OCI-LY7 (cell line): ENCODE results near the gene LIPE. TPM values are rescaled to one million over a fixed set of nuclear protein-coding genes. Genes with fewer than 3 reads are reported as not detected.

Source experiments
- BruUV-seq: library from RNA; stranded (reverse); fragments of 400-500 nt; replicated peaks from 2 replicates; lab custom pipeline; 2021; lab: Mats Ljungman, UMichigan
- CTCF ChIA-PET: fragments of 300-600 bp; sonication (Branson Sonifier 250); formaldehyde crosslinking; loops from one replicate; lab custom pipeline; 2022; ENCODE audit warnings: antibody characterized with exemption; ENCODE audit not compliant: unreplicated experiment; lab: Charles Lee
- POLR2A ChIA-PET: fragments of 300-600 bp; sonication (Branson Sonifier 250); formaldehyde crosslinking; loops from one replicate; lab custom pipeline; 2022; ENCODE audit warnings: antibody characterized with exemption; lab: Charles Lee
- DNase-seq: peaks from one replicate; pipeline ENCODE4 v3.0.0-alpha.2; 2015; ENCODE audit warnings: low spot score
- H2AFZ ChIP-seq: fragments of 200-600 bp; sonication (generic), shearing (Covaris generic); 2 replicates; pipeline ENCODE4 v1.6.1; 2014; ENCODE audit warnings: mild to moderate bottlenecking, antibody characterized with exemption, low read length, moderate library complexity
- H3K27ac ChIP-seq: fragments of 200-600 bp; sonication (generic); 2 replicates; pipeline ENCODE4 v1.5.1; 2014; ENCODE audit warnings: mixed run types, low read depth, mild to moderate bottlenecking, moderate library complexity, low read length, inconsistent platforms; ENCODE audit not compliant: poor library complexity, severe bottlenecking
- H3K36me3 ChIP-seq: fragments of 200-600 bp; sonication (generic); 2 replicates; pipeline ENCODE4 v1.6.1; 2014; ENCODE audit warnings: mild to moderate bottlenecking, antibody characterized with exemption, low read length, moderate library complexity, mixed read lengths; ENCODE audit not compliant: insufficient read depth
- H3K4me1 ChIP-seq: fragments of 200-600 bp; sonication (generic); 2 replicates; pipeline ENCODE4 v1.5.1; 2014; ENCODE audit warnings: mild to moderate bottlenecking, low read length; ENCODE audit not compliant: insufficient read depth, poor library complexity, severe bottlenecking
- H3K4me2 ChIP-seq: fragments of 200-600 bp; sonication (generic); 2 replicates; pipeline ENCODE4 v1.6.1; 2014; ENCODE audit warnings: mild to moderate bottlenecking, low read length
- H3K4me3 ChIP-seq: fragments of 200-600 bp; sonication (generic); 2 replicates; pipeline ENCODE4 v1.5.1; 2014; ENCODE audit warnings: mild to moderate bottlenecking, low read depth, low read length; ENCODE audit not compliant: poor library complexity, severe bottlenecking
- H3K79me2 ChIP-seq: fragments of 200-600 bp; sonication (generic); 2 replicates; pipeline ENCODE4 v1.6.1; 2016; ENCODE audit warnings: low read depth, mild to moderate bottlenecking, low read length, moderate library complexity, mixed read lengths; ENCODE audit not compliant: insufficient read depth
- H3K9me2 ChIP-seq: fragments of 200-600 bp; sonication (generic); 2 replicates; pipeline ENCODE4 v1.6.1; 2016; ENCODE audit warnings: mild to moderate bottlenecking, low read length, mixed read lengths; ENCODE audit not compliant: insufficient read depth
- H3K9me3 ChIP-seq: fragments of 200-600 bp; sonication (generic); 2 replicates; pipeline ENCODE4 v1.6.1; 2014; ENCODE audit warnings: mild to moderate bottlenecking, mixed run types, low read length, mixed read lengths
- H4K20me1 ChIP-seq: fragments of 200-600 bp; sonication (generic); 2 replicates; pipeline ENCODE4 v1.6.1; 2014; ENCODE audit warnings: mild to moderate bottlenecking, antibody characterized with exemption, low read length, moderate library complexity, mixed read lengths; ENCODE audit not compliant: insufficient read depth
- EZH2phosphoT487 ChIP-seq: fragments of 200-600 bp; sonication (generic); IDR thresholded peaks from 2 replicates; pipeline ENCODE4 v1.6.1; 2018; ENCODE audit warnings: low read depth, borderline replicate concordance, mild to moderate bottlenecking, mixed run types, antibody characterized with exemption, low read length, moderate library complexity, mixed read lengths
- intact Hi-C: fragments of 100-400 bp; cut with micrococcal nuclease; formaldehyde crosslinking; loops from one replicate; pipeline ENCODE4 v1.10.0; 2022; ENCODE audit not compliant: unreplicated experiment
- total RNA-seq, 2 experiments: library from RNA; depleted of rRNA in 1 of 2; stranded (reverse); fragments of >200 nt in 1 of 2; shearing (Covaris generic) in 1 of 2; gene quantifications; 2 replicates each; pipeline ENCODE4 v1.2.3, GENCODE V29; 2014 to 2022
- TF ChIP-seq, protein P1 (sequence below): fragments of 200-600 bp; sonication (generic); conservative IDR thresholded peaks from 2 replicates; pipeline ENCODE4 v1.5.1; 2014; ENCODE audit warnings: mild to moderate bottlenecking, antibody characterized with exemption, low read length, moderate library complexity, mixed read lengths

LIPE gene
- total RNA-seq, 2 experiments from 2014 or later, result 21.2 to 35.6 TPM

- Histone ChIP-seq H3K9me3 (no peaks in the 10 kb centered on the region), H2AFZ (no peak overlapping the region), H4K20me1 (0 out of 2 replicates have a peak, but pooled peaks cover 4% of the 10 kb centered on the region), H3K79me2 (peaks cover 32% of the 10 kb centered on the region), H3K4me2 (peak overlapping the region; percentile 98), H3K4me1 (peaks cover 46% of the 10 kb centered on the region), H3K27ac (peak overlapping the region; percentile 2), H3K36me3 (peaks cover 37% of the 10 kb centered on the region), H3K9me2 (no peaks in the 10 kb centered on the region), H3K4me3 (no peak overlapping the region)
- ChIA-PET POLR2A (interaction anchor here (0.6 to 0.7 kb wide), 2 partner anchors 11 to 15 kb away, joined by 3 to 8 read pairs; no protein-coding TSS in a partner anchor), CTCF (interaction anchor here (0.6 kb wide), 1 partner anchor 16 kb away, joined by 3 read pairs; no protein-coding TSS in a partner anchor)
- intact Hi-C loops, result loop anchor here (1.0 kb wide), 1 partner anchor 13 kb away; no protein-coding TSS in a partner anchor
- BruUV-seq, result no TSS peak
- TF ChIP-seq, protein P1, sequence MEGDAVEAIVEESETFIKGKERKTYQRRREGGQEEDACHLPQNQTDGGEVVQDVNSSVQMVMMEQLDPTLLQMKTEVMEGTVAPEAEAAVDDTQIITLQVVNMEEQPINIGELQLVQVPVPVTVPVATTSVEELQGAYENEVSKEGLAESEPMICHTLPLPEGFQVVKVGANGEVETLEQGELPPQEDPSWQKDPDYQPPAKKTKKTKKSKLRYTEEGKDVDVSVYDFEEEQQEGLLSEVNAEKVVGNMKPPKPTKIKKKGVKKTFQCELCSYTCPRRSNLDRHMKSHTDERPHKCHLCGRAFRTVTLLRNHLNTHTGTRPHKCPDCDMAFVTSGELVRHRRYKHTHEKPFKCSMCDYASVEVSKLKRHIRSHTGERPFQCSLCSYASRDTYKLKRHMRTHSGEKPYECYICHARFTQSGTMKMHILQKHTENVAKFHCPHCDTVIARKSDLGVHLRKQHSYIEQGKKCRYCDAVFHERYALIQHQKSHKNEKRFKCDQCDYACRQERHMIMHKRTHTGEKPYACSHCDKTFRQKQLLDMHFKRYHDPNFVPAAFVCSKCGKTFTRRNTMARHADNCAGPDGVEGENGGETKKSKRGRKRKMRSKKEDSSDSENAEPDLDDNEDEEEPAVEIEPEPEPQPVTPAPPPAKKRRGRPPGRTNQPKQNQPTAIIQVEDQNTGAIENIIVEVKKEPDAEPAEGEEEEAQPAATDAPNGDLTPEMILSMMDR, result peak; percentile 99
- no peak for TF ChIP-seq EZH2phosphoT487
- DNase-seq, result peak; percentile 86
These were observed 7.1 kb downstream of the LIPE start for GRCh38 chr19:42420055-42420544.

- 0 out of 2 replicates have a peak, but pooled peaks cover 4% of the 10 kb centered on the region for H4K20me1 ChIP-seq
- no peaks in the 10 kb centered on the region for H3K9me2 ChIP-seq
- peaks cover 40% of the 10 kb centered on the region for H3K4me1 ChIP-seq
- H3K4me3 ChIP-seq, result no peak overlapping the region
- peaks cover 32% of the 10 kb centered on the region for H3K79me2 ChIP-seq
- H3K9me3 ChIP-seq, result no peaks in the 10 kb centered on the region
- peaks cover 42% of the 10 kb centered on the region for H3K36me3 ChIP-seq
- TF ChIP-seq, protein P1, result no peak
- TF ChIP-seq EZH2phosphoT487, result no peak
- intact Hi-C loops, result no loop called here
- POLR2A ChIA-PET, result interaction anchor here (0.7 kb wide), 1 partner anchor 10 kb away, joined by 3 read pairs; no protein-coding TSS in a partner anchor
- no peak for DNase-seq
- CTCF ChIA-PET, result no interaction called here
- no peak overlapping the region for H2AFZ ChIP-seq
- no peak overlapping the region for H3K27ac ChIP-seq
- BruUV-seq, result no TSS peak
- H3K4me2 ChIP-seq, result 0 out of 2 replicates have a peak overlapping the region, but pooled peaks have one; percentile 9
These were observed 7.9 kb downstream of the LIPE start for GRCh38 chr19:42419309-42419708.

GRCh38 chr19:42412661-42413076, 14.5 kb downstream of the LIPE start:
- DNase-seq, result no peak
- Histone ChIP-seq H3K4me1 (no peaks in the 10 kb centered on the region), H3K36me3 (peaks cover 43% of the 10 kb centered on the region), H3K4me3 (no peak overlapping the region), H4K20me1 (no peaks in the 10 kb centered on the region), H3K79me2 (no peaks in the 10 kb centered on the region), H2AFZ (no peak overlapping the region), H3K27ac (no peak overlapping the region), H3K9me3 (no peaks in the 10 kb centered on the region), H3K9me2 (no peaks in the 10 kb centered on the region), H3K4me2 (no peak overlapping the region)
- BruUV-seq, result no TSS peak
- TF ChIP-seq, protein P1, result no peak
- no peak for TF ChIP-seq EZH2phosphoT487
- ChIA-PET POLR2A (no interaction called here), CTCF (no interaction called here)
- intact Hi-C loops, result no loop called here
